ENCODE measurements around the gene SHISA8. TPM values are rescaled to one million over a fixed set of nuclear protein-coding genes. Genes with fewer than 3 reads are reported as not detected.

SHISA8 gene
- total RNA-seq, 3 donors from 2014 or later: not detected

DNA sequence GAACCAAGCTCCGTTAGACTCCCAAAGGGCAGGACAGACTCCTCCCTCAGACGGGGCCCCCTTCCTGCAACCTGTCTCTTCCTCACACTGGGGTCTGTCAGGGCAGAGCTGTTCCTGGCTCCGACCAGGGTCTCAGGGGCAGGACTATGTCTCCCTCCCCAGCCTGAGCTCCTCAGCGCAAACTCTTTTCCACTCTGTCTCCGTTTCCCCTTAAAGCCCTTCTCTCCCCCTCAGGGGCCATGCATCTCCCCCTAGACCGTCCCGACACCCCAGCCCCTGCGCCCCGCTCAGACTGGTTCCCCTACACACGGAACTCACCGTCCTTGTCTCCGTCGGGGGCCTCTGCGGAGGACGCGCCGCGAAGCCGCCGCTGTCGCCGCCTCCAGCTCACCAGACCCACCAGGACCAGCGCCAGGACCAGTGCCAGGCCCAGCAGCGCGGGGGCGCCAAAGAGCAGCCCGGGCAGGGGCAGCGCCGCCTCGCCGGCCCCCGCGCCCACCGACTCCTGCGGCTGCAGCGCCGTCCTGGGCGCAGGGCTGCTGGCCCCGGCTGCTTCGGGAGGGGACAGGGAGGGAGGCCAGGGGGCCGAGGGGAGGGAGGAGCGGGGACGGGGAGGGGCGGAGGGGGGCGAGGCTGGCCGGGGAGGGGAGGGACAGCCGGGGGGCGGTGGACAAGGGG, 11.0 kb upstream of the SHISA8 start:
- TF ChIP-seq, protein P1, sequence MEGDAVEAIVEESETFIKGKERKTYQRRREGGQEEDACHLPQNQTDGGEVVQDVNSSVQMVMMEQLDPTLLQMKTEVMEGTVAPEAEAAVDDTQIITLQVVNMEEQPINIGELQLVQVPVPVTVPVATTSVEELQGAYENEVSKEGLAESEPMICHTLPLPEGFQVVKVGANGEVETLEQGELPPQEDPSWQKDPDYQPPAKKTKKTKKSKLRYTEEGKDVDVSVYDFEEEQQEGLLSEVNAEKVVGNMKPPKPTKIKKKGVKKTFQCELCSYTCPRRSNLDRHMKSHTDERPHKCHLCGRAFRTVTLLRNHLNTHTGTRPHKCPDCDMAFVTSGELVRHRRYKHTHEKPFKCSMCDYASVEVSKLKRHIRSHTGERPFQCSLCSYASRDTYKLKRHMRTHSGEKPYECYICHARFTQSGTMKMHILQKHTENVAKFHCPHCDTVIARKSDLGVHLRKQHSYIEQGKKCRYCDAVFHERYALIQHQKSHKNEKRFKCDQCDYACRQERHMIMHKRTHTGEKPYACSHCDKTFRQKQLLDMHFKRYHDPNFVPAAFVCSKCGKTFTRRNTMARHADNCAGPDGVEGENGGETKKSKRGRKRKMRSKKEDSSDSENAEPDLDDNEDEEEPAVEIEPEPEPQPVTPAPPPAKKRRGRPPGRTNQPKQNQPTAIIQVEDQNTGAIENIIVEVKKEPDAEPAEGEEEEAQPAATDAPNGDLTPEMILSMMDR (IDR thresholded peaks at IDR 0.05): peak; percentile 77
- peak; percentile 82 to 89 (median 85) for DNase-seq

DNA sequence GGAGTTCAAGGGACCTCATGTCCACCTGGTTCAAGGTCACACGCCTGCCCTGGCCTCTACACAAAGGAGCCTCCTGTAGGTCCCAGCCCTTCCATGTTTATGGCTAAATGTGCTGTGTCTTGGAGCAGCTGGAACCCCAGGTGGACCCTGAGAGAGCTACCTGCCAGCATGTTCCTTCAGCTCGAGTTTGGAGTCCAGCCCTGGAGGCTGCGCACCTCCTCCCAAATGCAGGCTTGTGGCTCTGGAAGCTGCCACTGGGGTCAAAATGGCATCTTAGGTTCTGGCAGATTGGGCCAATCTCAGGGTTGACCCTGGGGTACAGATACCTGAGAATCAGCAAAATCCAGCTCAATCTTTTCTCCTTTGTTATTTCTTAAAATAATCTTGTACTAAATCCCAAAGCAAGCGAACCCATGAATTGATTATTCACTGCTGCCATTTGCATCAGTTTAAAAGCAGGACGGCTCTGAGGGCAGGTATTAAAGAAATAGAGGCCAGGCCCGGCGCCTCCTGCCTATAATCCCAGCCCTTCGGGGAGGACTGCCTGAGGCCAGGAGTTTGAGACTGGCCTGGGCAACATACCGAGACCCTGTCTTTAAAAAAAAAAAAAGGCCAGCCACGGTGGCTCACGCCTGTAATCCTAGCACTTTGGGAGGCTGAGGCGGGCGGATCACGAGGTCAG, 8.9 kb upstream of the SHISA8 start:
- Histone ChIP-seq H3K4me3 (no peak overlapping the region), H3K36me3 (ENCODE audit: low read depth) (no peaks in the 10 kb centered on the region), H3K4me1 (ENCODE audit: low read depth) (peaks cover 17% of the 10 kb centered on the region), H3K9me3 (no peaks in the 10 kb centered on the region)
- intact Hi-C loops (cut with DNase I, micrococcal nuclease): no loop called here
- ATAC-seq (no peak), DNase-seq (no peak)
- TF ChIP-seq, protein P1 (IDR thresholded peaks at IDR 0.05): no peak

More for the DNA sequence above, 11.0 kb upstream of the SHISA8 start:
- peak; percentile 87 for ATAC-seq
- H3K4me3 ChIP-seq: no peak overlapping the region
- no peaks in the 10 kb centered on the region for H3K9me3 ChIP-seq
- intact Hi-C loops (cut with DNase I, micrococcal nuclease): no loop called here
- peaks cover 4% of the 10 kb centered on the region for H3K4me1 ChIP-seq (ENCODE audit: low read depth)
- no peaks in the 10 kb centered on the region for H3K36me3 ChIP-seq (ENCODE audit: low read depth)

DNA sequence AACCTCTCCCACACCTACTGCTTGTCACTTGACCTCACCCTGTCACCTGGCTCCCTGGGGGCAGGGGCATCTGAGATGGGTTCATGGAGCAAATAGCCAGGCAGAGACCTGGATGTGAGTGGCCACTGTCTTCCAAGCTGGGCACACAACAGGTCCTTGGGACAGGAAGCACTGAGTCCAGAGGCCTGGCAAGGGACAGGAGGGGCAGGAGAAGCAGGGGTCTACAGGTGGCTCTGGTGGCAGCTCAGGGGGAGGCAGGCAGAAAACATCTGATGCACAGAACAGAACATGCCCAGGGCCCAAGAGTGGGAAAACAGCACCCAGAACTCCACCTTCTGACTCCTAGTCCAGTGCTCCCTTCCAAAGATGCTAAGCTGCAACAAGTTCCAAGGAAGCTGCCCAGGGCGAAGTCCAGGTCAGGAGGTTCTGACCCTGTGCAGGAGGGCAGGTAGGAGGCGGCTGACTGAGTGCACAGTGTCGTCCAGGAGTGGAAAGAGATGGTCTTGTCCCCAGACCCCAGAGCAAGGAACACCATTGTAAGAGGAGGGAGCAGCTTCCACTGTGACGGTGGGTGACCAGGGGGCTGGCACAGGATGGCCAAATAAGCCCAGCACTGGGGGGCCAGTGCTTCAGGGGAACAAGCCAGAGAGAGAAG, 8.2 kb upstream of the SHISA8 start:
- Histone ChIP-seq H3K9me3 (no peaks in the 10 kb centered on the region), H3K4me3 (no peak overlapping the region), H3K4me1 (ENCODE audit: low read depth) (peaks cover 23% of the 10 kb centered on the region), H3K36me3 (ENCODE audit: low read depth) (no peaks in the 10 kb centered on the region)
- intact Hi-C loops (cut with DNase I, micrococcal nuclease): no loop called here
- TF ChIP-seq, protein P1 (IDR thresholded peaks at IDR 0.05): no peak
- ATAC-seq (no peak), DNase-seq (no peak)

DNA sequence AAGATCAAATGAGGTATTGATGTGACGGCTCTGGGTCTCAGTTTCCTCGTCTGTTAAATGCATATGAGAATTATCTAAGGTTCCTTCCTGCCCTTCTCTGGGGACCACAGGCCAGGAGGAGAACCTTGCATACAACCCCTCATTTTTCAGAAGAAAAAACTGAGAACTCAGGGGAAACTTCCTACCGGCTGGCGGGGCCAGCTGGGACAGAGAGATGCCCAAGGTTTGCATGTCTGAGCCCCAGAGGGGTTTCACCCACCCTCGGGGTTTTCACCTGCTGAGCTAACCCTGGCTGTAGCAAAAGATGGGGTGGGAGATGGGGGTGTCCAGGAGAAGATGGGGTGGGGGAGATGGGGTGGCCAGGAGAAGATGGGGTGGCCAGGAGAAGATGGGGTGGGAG, 7.5 kb upstream of the SHISA8 start:
- DNase-seq: no peak
- ATAC-seq: no peak
- H3K4me3 ChIP-seq: no peak overlapping the region
- peaks cover 23% of the 10 kb centered on the region for H3K4me1 ChIP-seq (ENCODE audit: low read depth)
- intact Hi-C loops (cut with DNase I, micrococcal nuclease): no loop called here
- H3K9me3 ChIP-seq: no peaks in the 10 kb centered on the region
- H3K36me3 ChIP-seq (ENCODE audit: low read depth): no peaks in the 10 kb centered on the region
- TF ChIP-seq, protein P1 (IDR thresholded peaks at IDR 0.05): no peak

DNA sequence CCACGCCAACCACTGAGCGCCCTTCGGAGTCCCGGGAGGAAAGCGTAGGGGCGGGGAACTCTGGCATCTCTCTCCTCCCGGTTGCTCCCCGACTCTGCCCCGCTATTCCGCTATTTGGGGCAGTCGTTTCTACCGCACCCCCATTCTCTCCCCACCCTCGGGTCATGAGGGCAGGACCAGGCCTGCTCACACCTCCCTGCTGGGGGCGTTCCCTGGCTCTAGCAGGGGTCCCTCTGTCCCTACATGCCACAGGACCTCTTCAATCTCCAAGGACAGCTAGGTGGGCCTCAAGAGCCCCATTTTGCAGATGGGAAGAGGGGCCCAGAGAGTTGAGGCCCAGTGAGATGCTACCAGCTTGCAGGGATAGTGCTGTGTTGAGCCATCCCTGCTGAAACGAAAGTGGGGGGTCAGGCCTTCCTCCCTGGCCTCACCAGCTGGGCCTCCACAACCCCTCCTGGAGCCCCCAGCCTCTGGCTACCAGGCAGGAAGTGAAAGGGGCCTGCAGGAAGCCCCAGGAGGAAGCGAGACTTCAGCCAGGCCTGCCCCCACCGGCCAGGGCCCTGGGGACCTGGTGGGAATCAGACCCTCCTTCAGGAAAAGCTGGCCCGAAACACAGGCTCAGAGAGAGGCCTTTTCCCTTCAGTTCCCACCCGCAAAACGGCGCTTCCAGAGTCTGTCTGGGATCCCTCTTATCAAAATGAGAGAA, 5.5 kb upstream of the SHISA8 start:
- H3K4me1 ChIP-seq (ENCODE audit: low read depth): peaks cover 20% of the 10 kb centered on the region
- no peaks in the 10 kb centered on the region for H3K9me3 ChIP-seq
- no peak overlapping the region for H3K4me3 ChIP-seq
- no peaks in the 10 kb centered on the region for H3K36me3 ChIP-seq (ENCODE audit: low read depth)
- ATAC-seq (peak; percentile 6), DNase-seq (no peak)
- TF ChIP-seq, protein P1 (IDR thresholded peaks at IDR 0.05): no peak
- intact Hi-C loops (cut with DNase I, micrococcal nuclease): no loop called here

Data from mucosa of descending colon (tissue), 3 donors.